GM18858 (cell line): Measurements from ENCODE around the gene CTTN.
"Not testable (repeated sequence)": the region's sequence is repeated elsewhere in the genome, so short reads cannot be mapped to it uniquely, and the experiment has no call there.

Experiments
- ATAC-seq: cut with Tn5 transposase; IDR thresholded peaks from one replicate; pipeline ENCODE4 v1.9.1; 2021; ENCODE audit not compliant: unreplicated experiment

Gene CTTN

GRCh38 chr11:70445091-70445490, 46.8 kb downstream of the CTTN start:
- no peak for ATAC-seq

- ATAC-seq: no peak
These were observed 47.3 kb downstream of the CTTN start for GRCh38 chr11:70445605-70446004.

- no peak for ATAC-seq
These were observed 50.7 kb downstream of the CTTN start for GRCh38 chr11:70448983-70449567.

- ATAC-seq: no peak
These were observed 56.0 kb downstream of the CTTN start for GRCh38 chr11:70454197-70454767.

DNA sequence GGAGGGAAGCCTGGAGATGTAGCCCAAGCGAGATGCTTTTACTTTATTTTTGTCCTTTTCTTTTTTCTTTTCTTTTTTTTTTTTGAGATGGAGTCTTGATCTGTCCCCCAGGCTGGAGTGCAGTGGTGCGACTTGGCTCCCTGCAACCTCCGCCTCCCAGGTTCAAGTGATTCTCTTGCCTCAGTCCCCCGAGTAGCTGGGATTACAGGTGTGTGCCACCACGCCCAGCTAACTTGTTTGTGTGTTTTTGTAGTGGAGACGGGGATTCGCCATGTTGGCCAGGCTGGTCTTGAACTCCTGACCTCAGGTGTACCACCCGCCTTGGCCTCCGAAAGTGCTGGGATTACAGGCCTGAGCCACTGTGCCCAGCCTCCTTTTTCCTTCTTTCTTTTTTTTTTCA, 56.5 kb downstream of the CTTN start:
- ATAC-seq: not testable (repeated sequence)

DNA sequence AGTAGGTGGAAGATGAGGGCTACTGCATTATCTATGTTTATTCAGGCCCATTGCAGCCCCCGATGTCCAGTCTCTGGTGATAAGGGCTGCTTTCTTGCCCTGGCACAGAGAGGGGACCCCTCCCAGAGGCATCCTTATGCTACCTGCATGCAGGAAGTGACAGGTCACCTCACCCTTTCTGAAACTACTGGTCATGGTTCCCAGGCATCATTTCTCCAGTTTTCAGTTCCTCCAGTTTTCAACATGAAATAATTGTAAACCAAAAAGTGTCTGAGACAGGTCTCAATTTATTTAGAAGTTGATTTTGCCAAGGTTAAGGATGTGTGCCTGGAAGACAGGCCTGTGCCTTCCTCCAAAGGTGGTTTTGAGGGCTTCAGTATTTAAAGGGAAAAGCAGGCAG, 57.0 kb downstream of the CTTN start:
- ATAC-seq: no peak

- ATAC-seq: no peak
These were observed 58.7 kb downstream of the CTTN start for GRCh38 chr11:70456921-70457532.

GRCh38 chr11:70458736-70459135, 60.4 kb downstream of the CTTN start:
- ATAC-seq: no peak

DNA sequence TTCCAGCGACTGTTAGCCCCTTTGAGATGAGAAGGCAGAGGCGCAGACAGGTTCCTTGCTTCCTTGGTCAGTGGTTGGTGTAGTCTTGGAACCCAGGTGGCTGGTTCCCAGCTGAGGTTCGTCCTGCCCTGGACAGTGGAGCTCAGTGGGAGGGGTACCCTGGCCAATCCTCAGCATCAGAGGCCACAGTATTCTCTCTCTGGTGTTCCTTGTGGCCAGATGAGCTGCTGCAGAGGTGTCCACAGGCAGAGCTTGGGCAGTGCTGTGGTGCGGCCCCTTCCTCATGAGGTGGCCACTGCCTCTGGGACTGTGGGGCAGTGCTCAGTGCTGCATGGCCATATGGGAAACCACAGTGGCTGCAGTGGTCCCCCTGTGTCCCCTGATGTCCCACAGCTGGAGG, 61.8 kb downstream of the CTTN start:
- ATAC-seq: no peak

GRCh38 chr11:70460964-70461363, 62.6 kb downstream of the CTTN start:
- no peak for ATAC-seq

- ATAC-seq: no peak
These were observed 64.6 kb downstream of the CTTN start for GRCh38 chr11:70462818-70463477.

GRCh38 chr11:70463478-70464255, 65.3 kb downstream of the CTTN start:
- ATAC-seq: no peak

DNA sequence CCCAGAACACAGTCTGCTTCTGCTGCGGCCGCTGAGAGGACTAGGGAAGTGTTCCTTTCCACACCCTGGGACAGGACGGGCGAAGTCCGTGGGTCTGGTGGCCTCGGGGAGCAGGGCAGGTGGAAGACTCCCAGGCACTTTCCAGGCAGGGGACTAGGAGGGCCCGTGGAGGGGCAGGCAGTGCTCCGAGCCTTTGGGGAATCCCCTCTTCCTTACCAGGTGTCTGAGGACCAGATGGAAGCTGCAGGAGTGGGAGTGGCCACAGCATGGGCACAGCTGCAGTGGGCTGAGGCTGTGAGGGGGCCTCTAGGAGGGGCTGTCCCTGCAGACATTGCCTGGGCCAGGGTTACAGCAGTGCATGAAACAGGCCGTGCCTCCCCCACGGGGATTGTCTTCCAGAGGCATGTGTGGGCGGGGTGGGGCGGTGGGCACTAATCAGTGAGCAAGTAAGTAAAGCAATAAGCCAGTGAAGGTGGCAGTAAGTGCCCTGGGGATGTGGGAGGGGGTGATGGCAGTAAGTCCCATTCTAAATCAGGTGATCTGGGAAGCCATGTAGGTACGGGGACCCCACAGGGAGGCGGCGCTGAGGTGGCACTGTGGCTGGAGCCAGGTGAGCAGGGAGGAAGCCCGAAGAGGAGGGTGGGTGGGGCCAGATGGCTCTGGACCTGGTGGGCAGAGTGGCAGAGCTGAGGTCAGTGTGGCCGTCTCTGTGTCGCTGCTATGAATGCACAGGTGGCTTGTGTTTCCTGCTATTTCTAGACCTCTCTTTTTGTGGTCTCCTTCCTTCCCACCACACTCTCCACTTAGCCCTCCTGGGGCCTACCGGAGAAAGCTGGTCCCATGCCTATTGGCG, 66.4 kb downstream of the CTTN start:
- no peak for ATAC-seq

GRCh38 chr11:70466154-70466553, 67.8 kb downstream of the CTTN start:
- ATAC-seq: no peak

GRCh38 chr11:70466596-70466995, 68.3 kb downstream of the CTTN start:
- ATAC-seq: no peak

DNA sequence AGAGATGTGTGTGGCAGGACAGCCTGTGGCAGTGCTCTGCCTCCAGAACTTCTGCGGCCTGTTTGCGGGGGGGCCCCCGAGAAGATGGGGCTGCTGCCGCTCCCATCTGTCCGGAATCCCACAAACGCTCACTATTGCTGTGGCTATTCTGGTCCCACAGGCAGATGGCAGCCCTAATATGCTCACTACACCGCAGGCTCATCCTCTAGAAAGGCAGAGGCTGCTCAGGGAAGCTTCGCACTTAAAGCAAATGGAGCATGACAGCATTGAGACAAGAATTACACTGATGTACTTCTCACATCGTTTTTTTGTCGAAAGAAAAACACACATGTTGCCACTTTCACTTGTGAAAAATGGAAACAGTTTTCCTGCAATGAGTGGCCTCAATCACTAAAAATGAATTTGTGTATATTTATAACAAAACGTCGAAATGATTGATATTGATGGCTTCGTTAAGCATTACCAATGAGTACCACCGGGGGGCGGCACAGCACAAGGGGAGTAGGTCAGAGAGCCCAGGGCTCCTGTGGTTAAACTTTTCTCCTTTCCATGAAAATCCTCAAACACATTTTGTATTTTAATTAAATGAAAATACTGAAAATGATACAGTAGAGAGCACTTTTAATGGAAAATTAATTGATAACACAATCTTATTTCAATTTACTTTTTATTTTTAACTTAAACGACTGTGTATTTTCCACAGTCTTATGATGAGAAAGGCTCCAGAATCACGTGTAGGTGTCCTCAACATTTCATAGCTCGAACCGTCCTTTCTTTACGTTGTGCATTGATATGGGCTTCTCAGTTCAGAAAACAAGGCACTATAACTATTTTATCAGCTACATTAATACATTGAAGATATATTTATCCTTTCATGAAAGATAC, 69.1 kb downstream of the CTTN start:
- ATAC-seq: no peak

DNA sequence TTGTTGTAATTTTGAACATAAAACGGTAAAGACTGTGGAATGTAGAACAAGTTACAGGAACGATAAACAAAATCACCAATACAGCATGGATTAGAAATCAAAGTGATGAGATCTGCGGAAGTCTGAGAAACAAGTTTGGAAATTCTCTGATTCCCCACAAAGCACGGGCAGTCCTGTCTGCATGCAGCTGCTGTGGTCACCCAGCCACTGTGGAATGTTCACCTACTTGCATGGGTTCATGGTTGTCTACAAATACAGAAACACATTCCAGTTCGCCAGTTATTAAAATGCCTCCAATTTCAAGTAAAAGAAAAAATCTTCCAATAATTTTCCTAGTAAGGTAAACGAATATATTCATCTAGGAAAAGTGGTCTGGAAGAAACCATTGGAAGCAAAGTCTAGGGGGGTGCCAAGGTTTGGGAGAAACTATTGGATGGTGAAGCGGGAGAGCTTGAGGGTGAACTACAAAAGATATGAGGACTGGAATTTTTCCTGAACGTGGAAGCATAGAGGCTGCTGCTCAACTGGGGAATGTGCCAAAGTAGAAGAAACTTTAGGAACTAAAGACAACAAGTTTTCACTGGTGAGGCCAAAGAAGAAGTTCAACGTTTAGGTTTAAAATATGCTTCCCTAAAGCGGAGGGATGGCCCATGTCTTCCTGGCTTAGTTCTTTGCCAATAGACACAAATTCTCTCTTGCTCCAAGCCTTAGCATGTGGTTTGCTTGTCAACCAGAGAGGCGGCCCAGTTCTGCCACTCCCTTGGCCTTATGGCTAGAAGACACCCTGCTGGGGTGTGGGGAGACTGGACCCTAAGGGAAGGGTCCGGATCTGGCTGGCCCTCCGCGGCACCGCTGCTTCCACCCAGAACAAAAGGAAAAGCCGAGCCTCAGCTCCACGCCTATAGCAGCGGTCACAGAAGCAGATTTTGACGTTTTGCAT, 70.2 kb downstream of the CTTN start:
- ATAC-seq: no peak

DNA sequence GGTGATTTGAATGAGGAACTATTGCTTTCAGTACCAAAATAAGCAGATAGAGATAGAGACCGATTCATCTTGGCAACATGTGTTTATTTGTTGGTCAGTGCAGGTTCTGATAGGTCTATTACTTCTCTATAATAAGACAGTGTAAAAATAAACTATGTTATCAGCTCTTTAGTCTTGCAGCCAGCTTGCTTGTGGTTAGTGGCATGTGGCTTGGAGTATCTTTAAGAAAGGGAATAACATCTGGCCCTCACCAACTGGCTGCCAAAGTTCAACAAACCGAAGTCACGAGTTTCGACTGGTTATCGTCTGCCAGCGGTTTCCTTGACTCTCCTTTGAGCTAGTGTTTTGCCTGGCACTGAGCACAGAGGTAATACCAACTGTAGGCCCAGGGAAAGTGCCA, 71.8 kb downstream of the CTTN start:
- ATAC-seq: peak; percentile 58

- no peak for ATAC-seq
These were observed 72.9 kb downstream of the CTTN start for GRCh38 chr11:70471254-70471653.
